Left forelimb (tissue), 1 donor: ENCODE measurements around the gene OR8D1.

Experiments used
- DNase-seq: peaks from one replicate; pipeline ENCODE4 v3.0.0-alpha.2; 2018; ENCODE audit warnings: low spot score

Gene OR8D1

DNA sequence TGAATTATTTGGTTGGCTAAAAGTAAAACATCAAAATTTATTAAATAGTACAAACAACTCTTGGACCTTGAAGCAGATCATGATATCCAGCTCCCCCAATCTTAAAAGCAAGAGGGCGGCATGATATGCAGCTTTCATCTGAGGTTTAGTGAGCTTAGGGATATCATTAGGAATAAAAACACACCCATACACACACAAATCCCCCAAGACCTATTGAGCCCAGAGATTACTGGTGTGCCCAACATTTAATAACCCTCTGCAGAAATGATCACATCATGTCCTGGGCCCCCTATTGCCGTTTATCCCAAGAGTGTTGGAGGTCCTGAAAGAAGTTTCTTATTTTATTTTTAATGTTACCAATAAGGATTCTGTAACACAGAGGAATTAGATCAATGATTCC is at the start of gene OR8D1:
TSS of gene OR8D1 (minus strand) at position 101 of the 400 bp plus-strand sequence. CDS start 3,183 bp downstream, outside the sequence.
- no peak for DNase-seq

- no peak for DNase-seq
These were observed 45.8 kb upstream of the OR8D1 start for GRCh38 chr11:124359566-124359965.

DNA sequence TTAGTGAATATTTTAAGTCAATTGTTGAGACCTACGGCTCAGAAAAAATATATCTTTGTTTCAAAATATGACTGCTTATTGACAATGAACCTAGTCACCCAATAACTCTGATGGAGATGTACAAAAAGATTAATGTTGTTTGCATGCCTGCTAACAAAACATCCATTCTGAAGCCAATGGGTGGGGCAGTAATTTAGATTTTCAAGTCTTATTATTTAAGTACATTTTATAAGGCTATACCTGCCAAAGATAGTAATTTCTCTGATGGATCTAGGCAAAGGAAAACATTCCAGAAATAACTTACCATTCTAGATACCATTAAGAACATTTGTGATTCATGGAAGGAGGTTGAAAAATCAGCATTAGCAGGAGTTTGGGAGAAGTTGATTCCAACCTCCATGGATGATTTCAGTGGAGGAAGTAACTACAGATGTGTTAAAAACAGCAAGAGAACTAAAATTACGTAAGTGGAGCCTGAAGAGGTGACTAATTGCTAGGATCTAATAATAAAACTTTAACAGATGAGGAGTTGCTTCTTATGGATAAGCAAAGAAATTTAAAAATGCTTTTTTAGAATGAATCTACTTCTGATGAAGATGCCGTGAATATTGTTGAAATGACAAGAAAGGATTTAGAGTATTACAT is 32.7 kb upstream of the OR8D1 start:
- DNase-seq = no peak

GRCh38 chr11:124344346-124344745 is 30.6 kb upstream of the OR8D1 start:
- no peak for DNase-seq

DNA sequence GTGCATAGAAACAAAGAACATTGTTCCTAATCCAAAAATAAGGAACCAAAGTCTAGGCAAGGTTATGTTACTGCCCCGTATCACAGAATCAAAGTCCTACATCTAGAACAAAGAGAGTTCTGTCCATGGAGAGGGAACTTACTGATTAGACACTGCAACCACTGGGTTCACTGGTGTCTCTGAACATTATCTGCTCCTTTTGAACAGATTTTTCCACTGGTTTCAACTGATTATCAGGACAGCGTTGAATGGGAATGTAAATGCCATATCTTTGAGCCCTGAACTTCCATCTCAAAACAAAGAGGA is 26.3 kb upstream of the OR8D1 start:
- no peak for DNase-seq

DNA sequence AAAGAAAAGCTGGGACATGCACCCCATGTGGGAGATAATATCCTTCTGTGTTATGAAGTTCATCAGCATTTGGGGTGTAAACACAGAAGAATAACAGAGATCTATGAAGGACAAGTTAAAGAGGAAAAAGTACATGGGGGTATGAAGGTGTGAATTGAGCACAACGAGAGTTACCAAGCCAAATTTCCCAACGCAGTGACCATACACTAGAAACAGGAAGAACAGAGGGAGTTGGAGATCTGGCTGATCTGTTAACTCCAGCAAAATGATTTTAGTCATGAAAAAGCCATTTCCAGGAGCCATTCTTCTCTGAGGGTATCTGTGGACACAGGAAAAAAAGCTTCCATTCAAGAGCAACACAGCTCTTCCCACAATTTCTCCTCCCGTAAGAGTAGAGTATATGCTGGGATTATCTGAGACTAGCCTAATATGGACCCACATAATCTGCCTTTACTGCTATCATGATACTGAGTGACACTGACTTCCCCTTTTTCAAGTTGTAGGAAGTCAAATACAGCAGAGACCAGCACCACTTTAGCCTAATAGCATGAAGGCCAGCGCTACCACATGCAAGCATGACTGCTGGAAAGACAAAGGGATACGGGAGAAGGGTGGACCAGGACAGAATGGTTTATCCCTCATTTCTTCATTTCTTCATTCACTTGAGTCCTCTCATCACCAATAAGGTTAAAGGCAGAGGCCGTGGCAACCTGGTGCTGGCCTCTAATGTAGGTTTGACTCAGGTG is 25.8 kb upstream of the OR8D1 start:
- DNase-seq = no peak

DNA sequence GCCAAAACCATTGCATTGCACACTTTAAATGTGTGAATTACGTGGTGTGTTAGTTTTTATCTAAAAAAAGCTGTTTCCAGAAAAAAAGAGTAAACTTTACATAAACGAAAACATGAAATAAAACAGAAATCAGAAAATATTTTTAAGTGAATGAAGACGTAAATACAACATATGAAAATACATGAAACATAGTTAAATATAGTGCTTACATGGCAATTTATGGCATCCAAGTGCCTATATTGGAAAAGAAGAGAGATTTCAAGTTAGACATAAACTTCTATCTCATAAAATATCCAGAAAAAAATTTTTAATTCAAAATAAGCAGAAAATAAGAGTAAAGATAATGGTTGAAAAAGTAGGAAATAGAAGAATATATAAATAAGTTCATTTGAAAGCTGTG is 18.1 kb upstream of the OR8D1 start:
- DNase-seq = no peak

DNA sequence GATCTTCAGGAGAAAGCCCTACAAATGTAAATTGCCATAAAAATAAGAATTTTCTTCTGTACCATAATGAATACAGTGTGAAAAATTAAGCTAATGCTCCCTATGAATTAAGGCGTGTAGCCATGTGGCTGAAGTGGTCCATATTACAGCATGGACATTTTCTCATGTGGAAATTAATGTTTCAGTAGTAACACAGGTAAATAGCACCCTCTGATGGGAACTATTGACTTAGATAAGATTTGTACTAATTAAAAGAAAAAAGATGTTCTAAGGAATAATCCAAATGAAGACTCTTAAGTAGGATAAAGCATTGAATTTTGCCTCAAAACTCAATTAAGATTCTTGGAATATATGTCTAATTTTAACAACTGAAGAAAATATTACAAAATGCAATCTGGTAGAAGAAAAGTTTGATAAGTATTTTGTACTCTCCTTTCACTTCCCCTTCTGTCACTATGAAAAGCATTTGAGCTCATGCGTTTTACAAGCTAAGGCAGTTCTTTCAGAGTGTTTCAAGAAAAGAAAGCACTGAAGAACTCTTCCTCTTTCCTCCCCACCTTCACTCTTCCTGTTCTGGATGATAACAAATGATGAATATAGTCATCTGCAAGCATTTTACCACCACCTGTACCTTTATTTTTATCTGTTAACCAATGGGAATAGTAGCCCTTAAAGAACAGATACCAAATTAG is 16.2 kb upstream of the OR8D1 start:
- DNase-seq = no peak

DNA sequence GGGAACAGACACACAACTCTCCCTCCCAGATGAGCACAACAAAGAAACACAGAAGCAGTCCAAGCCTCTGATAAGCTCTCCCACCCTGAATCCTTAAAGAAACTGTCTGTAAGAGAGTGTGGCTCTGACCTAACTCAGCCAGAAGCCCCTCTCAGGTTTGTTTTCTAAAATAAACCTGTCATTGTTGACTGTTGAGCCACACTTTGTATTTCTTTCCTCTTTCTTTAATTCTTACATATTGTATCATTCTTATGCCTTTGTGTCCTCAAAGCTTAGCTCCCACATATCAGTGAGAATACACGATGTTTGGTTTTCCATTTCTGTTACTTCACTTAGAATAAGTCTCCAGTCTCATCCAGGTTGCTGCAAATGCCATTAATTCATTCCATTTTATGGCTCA is 14.0 kb upstream of the OR8D1 start:
- no peak for DNase-seq

DNA sequence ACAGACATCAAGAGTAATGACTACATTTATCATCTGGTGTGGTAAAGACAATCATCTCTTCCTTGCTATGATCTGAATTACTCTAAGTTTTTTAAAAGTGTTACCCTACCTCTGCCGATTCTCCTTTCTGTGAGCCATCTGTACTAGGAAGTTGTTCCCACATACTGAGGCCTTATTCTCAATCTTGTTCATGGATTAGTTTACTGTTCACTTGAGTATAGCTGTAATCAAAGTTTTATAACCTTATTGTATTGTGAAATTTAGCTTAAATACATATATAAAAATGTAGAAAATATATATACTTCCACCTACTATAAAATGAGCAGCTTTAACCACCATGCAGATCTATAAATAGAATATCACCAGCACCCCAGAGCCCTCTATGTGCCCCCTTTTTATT is 8.6 kb upstream of the OR8D1 start:
- no peak for DNase-seq

GRCh38 chr11:124320097-124320496 is 6.3 kb upstream of the OR8D1 start, which contains the start of gene OR8D2:
Gene OR8D2 (minus strand): TSS chr11:124320197. CDS start chr11:124320197, 0 bp downstream.
- no peak for DNase-seq

GRCh38 chr11:124315052-124315451 is 1.3 kb upstream of the OR8D1 start:
- DNase-seq = no peak

GRCh38 chr11:124313131-124313530 is 618 bp downstream of the OR8D1 start:
- no peak for DNase-seq

- no peak for DNase-seq
These were observed 2.1 kb downstream of the OR8D1 start for GRCh38 chr11:124311670-124312069.

DNA sequence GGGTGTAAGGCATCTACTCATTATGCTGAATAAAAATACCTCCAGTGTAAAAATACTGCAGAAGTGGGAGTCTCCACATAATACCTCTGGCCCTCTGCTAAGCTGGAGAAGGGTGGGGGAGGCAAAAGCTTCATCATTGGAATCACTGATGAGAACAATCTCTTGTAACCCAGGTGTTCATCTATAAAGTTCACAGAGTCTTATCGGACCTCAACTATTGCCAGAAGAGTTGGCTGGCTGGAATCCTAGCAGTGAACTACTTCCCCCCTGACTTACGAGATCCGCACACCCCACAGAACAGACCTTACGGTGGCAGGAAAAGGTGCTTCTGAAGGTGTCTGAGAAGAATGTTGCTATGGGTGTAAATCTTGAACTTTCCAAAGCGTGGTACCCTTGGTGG is 2.5 kb downstream of the OR8D1 start:
- DNase-seq = no peak

GRCh38 chr11:124310721-124311120 is 3.0 kb downstream of the OR8D1 start:
- DNase-seq = no peak

DNA sequence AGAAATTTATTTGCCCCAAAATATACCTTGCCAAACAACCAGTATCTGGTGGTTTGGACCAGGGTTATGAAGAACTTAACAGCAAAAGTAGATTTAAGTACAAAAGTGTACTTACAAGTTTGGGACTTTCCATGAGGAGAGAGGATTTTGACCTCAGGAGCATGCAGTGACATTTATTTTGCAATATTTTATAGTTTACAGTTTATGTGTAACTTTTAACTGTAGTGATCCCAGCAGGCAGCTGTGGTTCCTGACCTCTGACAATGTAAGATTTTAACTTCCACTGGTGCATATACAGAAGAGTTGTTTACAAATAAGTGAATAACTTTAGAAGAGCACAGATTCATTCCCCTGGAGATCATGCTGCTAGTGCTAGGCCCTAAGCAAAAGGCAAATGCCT is 6.7 kb downstream of the OR8D1 start:
- no peak for DNase-seq

GRCh38 chr11:124302347-124303125 is 11.2 kb downstream of the OR8D1 start:
- DNase-seq = no peak

- no peak for DNase-seq
These were observed 12.2 kb downstream of the OR8D1 start for GRCh38 chr11:124301548-124301947.

DNA sequence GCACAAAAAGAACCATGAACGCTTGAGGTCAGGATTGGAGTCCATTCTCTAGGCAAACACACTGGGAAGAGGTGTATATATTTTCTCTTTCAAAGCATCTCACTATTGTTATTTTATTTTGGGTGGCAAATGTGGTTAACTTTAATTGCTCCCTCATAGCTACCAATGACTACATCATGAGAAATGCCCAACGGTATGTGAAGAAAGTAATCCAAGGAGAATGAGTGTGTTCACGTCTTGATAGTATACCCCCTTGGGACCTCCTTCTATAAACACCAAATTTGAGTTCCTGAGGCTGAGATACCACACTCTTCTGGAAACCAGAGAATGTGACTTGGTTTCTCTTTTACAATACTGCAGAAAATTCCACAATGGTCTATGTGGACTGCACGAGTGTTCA is 15.8 kb downstream of the OR8D1 start:
- no peak for DNase-seq

DNA sequence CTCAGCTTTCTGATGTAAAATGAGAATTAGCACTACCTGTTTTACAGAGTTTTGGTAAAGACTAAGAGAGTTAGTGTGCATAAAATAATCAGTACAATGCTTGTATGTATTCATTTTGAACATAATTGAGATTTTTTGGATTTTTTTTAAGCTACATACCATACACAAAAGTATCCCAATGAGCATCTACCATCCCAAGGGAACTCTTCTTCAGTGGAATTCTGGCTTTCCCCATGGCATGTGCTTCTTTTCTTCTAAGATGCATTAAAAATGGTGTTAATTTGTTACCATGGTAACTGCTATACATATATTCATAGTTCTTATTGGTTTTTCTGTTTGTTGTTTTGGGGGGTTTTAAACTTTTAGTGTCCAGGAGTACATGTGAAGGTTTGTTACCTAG is 17.7 kb downstream of the OR8D1 start:
- no peak for DNase-seq

DNA sequence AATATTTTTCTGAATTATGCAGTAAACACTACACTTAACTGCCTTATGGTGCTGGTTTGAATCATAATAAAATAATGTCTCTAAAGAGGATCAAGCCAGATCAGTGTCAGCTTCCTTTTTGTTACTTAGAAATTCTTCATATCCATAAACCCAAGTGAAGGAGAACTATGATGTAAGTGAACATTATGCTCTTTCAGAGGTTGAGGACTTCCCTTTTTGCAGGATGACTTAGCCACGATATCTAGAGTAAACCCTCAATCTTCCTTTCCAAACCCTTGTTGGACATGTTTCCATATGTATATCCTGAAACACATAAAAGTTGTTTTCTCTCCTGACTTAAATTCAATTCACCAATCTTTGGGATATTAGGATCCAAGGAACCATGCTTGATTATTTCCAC is 19.1 kb downstream of the OR8D1 start:
- no peak for DNase-seq
